ENCODE measurements around the gene SLC22A23. TPM values are rescaled to one million over a fixed set of nuclear protein-coding genes. Genes with fewer than 3 reads are reported as not detected.

SLC22A23 gene
- total RNA-seq, 1 experiment from 2014 or later: 6.8 TPM

DNA sequence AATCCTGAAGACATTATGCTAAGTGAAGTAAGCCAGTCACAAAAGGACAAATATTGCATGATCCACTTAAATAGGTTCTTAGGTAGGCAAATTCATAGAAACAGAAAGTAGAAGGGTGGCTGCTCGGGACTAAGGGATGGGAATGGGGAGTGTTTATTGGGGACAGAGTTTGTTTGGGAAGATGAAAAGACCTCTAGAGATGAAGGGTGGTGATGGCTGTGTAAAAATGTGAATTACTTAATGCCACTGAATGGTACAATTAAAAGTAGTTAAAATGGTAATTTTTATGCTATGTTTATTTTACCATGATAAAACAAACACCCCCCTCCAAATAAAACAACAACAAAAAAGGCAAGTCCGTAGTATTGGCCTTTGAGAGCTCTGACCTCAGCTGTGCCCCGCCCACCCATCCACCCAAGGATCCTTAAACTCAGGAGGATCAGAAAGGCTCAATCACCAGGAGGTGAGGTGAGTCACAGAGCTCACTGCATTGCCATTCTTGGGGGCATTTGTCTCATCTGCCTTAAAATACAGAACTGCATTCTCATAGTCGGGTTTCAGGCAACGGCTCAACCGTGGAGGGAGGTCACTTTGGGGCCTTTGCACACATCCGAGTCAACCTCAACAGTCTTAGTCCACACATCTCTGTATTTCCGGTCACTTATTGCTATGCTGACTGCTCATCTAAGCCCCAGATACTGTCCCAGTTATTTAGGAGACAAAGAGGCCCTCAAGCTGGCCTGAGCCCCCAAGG lies 96.7 kb downstream of the SLC22A23 start:
- Histone ChIP-seq H2BK12ac (ENCODE audit: insufficient read length, low read depth, low read length) (no peak overlapping the region), H3K23me2 (ENCODE audit: insufficient read length, low read depth, low read length, poor library complexity, severe bottlenecking) (no peaks in the 10 kb centered on the region), H3K27me3 (ENCODE audit: insufficient read depth, low read length) (no peaks in the 10 kb centered on the region), H3T11ph (ENCODE audit: low read length) (no peak overlapping the region), H3K14ac (ENCODE audit: insufficient read depth, low read length) (no peak overlapping the region), H2BK20ac (ENCODE audit: low read depth, low read length, poor library complexity, severe bottlenecking) (no peak overlapping the region), H4K20me1 (ENCODE audit: control insufficient read depth, insufficient read depth, insufficient read length) (no peaks in the 10 kb centered on the region), H2AFZ (ENCODE audit: low read length) (no peak overlapping the region), H2AK5ac (ENCODE audit: insufficient read length, low read length) (no peak overlapping the region), H3K79me2 (ENCODE audit: insufficient read depth, low read length) (peaks cover 2% of the 10 kb centered on the region; the same call in 1 of the 2 replicates), H2BK5ac (ENCODE audit: insufficient read length, low read length) (no peak overlapping the region), H3K9ac (ENCODE audit: extremely low read depth, insufficient read length, low read length) (no peak overlapping the region), H3K4me2 (ENCODE audit: insufficient read depth, insufficient read length, low read length) (no peak overlapping the region), H2BK15ac (ENCODE audit: low read depth, low read length) (no peak overlapping the region), H3K4me1 (ENCODE audit: insufficient read depth, low read length) (peaks cover 13% of the 10 kb centered on the region; the same call in 1 of the 2 replicates), H3K56ac (ENCODE audit: insufficient read length, low read depth, low read length) (no peak overlapping the region), H3K18ac (ENCODE audit: insufficient read length, low read depth, low read length) (no peak overlapping the region), H4K91ac (ENCODE audit: insufficient read length, low read depth, low read length) (no peak overlapping the region), H3K79me1 (ENCODE audit: insufficient read depth, low read depth, low read length, poor library complexity, severe bottlenecking) (no peaks in the 10 kb centered on the region), H4K5ac (ENCODE audit: insufficient read length, low read depth, low read length) (no peak overlapping the region), H3K27ac (ENCODE audit: insufficient read length, low read depth, low read length) (no peak overlapping the region), H4K8ac (replicated peaks; ENCODE audit: insufficient read length, low read depth, low read length) (no peak overlapping the region), H3K4ac (ENCODE audit: low read depth, low read length) (no peak overlapping the region), H3K23ac (ENCODE audit: insufficient read length, low read depth, low read length) (no peak overlapping the region), H2BK120ac (ENCODE audit: low read depth, low read length, poor library complexity, severe bottlenecking) (no peak overlapping the region), H3K9me3 (ENCODE audit: control insufficient read depth, low read depth, low read length) (no peaks in the 10 kb centered on the region)
- Mint-ChIP-seq H3K4me3 (no peak overlapping the region), H3K36me3 (ENCODE audit: insufficient read depth in 1 of 3, low read depth in 3 of 3) (peaks cover 0 to 19% (median 5%) of the 10 kb centered on the region in 3 experiments; a peak in 5 of 7 replicates), H3K9me3 (no peaks in the 10 kb centered on the region), H3K27ac (0 out of 7 replicates have a peak overlapping the region, but pooled peaks of 2 of the 3 experiments have one; percentile 5 to 21), H3K4me1 (peaks cover 50 to 55% of the 10 kb centered on the region in 2 experiments), H3K27me3 (ENCODE audit: low read depth) (no peaks in the 10 kb centered on the region)
- WGBS (ENCODE audit: extremely low coverage, insufficient read length, low lambda C conversion rate): no CpG with 5 or more reads among the region's 8 CpGs
- TF ChIP-seq, protein P1, sequence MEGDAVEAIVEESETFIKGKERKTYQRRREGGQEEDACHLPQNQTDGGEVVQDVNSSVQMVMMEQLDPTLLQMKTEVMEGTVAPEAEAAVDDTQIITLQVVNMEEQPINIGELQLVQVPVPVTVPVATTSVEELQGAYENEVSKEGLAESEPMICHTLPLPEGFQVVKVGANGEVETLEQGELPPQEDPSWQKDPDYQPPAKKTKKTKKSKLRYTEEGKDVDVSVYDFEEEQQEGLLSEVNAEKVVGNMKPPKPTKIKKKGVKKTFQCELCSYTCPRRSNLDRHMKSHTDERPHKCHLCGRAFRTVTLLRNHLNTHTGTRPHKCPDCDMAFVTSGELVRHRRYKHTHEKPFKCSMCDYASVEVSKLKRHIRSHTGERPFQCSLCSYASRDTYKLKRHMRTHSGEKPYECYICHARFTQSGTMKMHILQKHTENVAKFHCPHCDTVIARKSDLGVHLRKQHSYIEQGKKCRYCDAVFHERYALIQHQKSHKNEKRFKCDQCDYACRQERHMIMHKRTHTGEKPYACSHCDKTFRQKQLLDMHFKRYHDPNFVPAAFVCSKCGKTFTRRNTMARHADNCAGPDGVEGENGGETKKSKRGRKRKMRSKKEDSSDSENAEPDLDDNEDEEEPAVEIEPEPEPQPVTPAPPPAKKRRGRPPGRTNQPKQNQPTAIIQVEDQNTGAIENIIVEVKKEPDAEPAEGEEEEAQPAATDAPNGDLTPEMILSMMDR (conservative IDR thresholded peaks at IDR 0.05): no peak
- DNase-seq: no peak
